A549 (cell line): ENCODE measurements around the gene LRSAM1. TPM values are rescaled to one million over a fixed set of nuclear protein-coding genes. Genes with fewer than 3 reads are reported as not detected.

Source experiments
- ATAC-seq, 2 experiments: fragments of 200-7000 bp in 1 of 2; fragments of >200 bp in 1 of 2; cut with Nextera tagmentation in 1 of 2; cut with Tn5 transposase in 1 of 2; 3 replicates each; pipeline versions ENCODE4 v1.8.0 to v1.9.1; 2018 to 2020; ENCODE audit warnings: mild to moderate bottlenecking in 1 of 2, moderate library complexity in 1 of 2
- CTCF ChIA-PET: fragments of 300-600 bp; sonication (Branson Sonifier 250); formaldehyde crosslinking; extraction: SDS; loops from one replicate; lab custom pipeline; 2021; ENCODE audit warnings: antibody characterized with exemption, inconsistent platforms; lab: Yijun Ruan, JAX
- POLR2A ChIA-PET: fragments of 350-600 bp; formaldehyde crosslinking; extraction: SDS; loops from one replicate; lab custom pipeline; 2021; ENCODE audit warnings: antibody characterized with exemption, inconsistent platforms; lab: Yijun Ruan, JAX
- DNase-seq, 2 experiments: peaks; one replicate each; pipeline versions ENCODE4 v3.0.0 to v3.0.0-alpha.2; 2011 to 2016; ENCODE audit warnings: low read depth in 1 of 2, low spot score in 1 of 2
- FAIRE-seq: peaks from 2 replicates; lab custom pipeline; 2011; peaks lifted over from hg19 to GRCh38; lab: Jason Lieb, UNC
- H3K27ac ChIP-seq, 2 experiments: fragments of >200 bp; sonication (Bioruptor Twin); formaldehyde crosslinking; 3 replicates each; pipeline ENCODE4 v1.5.1; 2016 to 2017
- H3K4me1 ChIP-seq: fragments of >200 bp; sonication (Bioruptor Twin); formaldehyde crosslinking; 3 replicates; pipeline ENCODE4 v1.6.1; 2016
- H3K4me2 ChIP-seq: fragments of >200 bp; sonication (Bioruptor Twin); formaldehyde crosslinking; 3 replicates; pipeline ENCODE4 v1.6.1; 2016
- H3K4me3 ChIP-seq: fragments of >200 bp; sonication (Bioruptor Twin); formaldehyde crosslinking; 3 replicates; pipeline ENCODE4 v1.5.1; 2016
- H3K9me3 ChIP-seq: fragments of >200 bp; sonication (Bioruptor Twin); formaldehyde crosslinking; 3 replicates; pipeline ENCODE4 v1.6.1; 2016
- BHLHE40 ChIP-seq: IDR thresholded peaks from 2 replicates; pipeline ENCODE4 v1.6.1; 2012; ENCODE audit warnings: low read depth, low read length, inconsistent platforms
- CTCF ChIP-seq: fragments of >200 bp; sonication (Bioruptor Twin); formaldehyde crosslinking; IDR thresholded peaks from 3 replicates; pipeline ENCODE4 v1.5.1; 2016
- ESRRA ChIP-seq: fragments of 150-350 bp; IDR thresholded peaks from 2 replicates; pipeline ENCODE4 v1.6.1; 2014; ENCODE audit warnings: mild to moderate bottlenecking, low read length, borderline replicate concordance
- FOSB ChIP-seq: fragments of 250-450 bp; sonication (Bioruptor Pico); IDR thresholded peaks from 2 replicates; pipeline ENCODE4 v1.5.0; 2020; ENCODE audit warnings: mild to moderate bottlenecking, moderate library complexity
- FOSL2 ChIP-seq, 2 experiments: fragments of 450-650 bp in 1 of 2; fragments of >200 bp in 1 of 2; sonication (Bioruptor Twin) in 1 of 2; formaldehyde crosslinking; IDR thresholded peaks; 2 replicates each; pipeline versions ENCODE4 v1.5.0 to v1.6.1; 2016 to 2020; ENCODE audit warnings: mild to moderate bottlenecking in 1 of 2, moderate library complexity in 1 of 2
- FOXS1 ChIP-seq: fragments of 250-450 bp; sonication (Bioruptor Pico); IDR thresholded peaks from 2 replicates; pipeline ENCODE4 v1.5.0; 2020; ENCODE audit warnings: mild to moderate bottlenecking, moderate library complexity
- HDAC2 ChIP-seq: fragments of 200-600 bp; sonication (generic); IDR thresholded peaks from 2 replicates; pipeline ENCODE4 v1.6.1; 2016
- HES2 ChIP-seq: fragments of >200 bp; sonication (Bioruptor Twin); formaldehyde crosslinking; IDR thresholded peaks from 2 replicates; pipeline ENCODE4 v1.6.1; 2016
- JUNB ChIP-seq: fragments of >200 bp; sonication (Bioruptor Twin); formaldehyde crosslinking; IDR thresholded peaks from 2 replicates; pipeline ENCODE4 v1.6.1; 2016
- KDM1A ChIP-seq: fragments of 200-600 bp; sonication (generic); IDR thresholded peaks from 2 replicates; pipeline ENCODE4 v1.6.1; 2016; ENCODE audit warnings: low read depth, mild to moderate bottlenecking
- KDM5A ChIP-seq: fragments of 200-600 bp; sonication (generic); IDR thresholded peaks from 2 replicates; pipeline ENCODE4 v1.6.1; 2016; ENCODE audit warnings: antibody characterized with exemption, mild to moderate bottlenecking
- NFE2L2 ChIP-seq: fragments of 150-350 bp; conservative IDR thresholded peaks from 2 replicates; pipeline ENCODE4 v1.6.1; 2014; ENCODE audit warnings: low read length
- PBX3 ChIP-seq: IDR thresholded peaks from 2 replicates; pipeline ENCODE4 v1.6.1; 2012
- POLR2A ChIP-seq: IDR thresholded peaks from 2 replicates; pipeline ENCODE4 v1.6.1; 2012; ENCODE audit warnings: mild to moderate bottlenecking, low read length
- POLR2AphosphoS2 ChIP-seq: conservative IDR thresholded peaks from 2 replicates; pipeline ENCODE4 v1.6.1; 2012; ENCODE audit warnings: low read length, improper control_type of control experiment, inconsistent platforms
- RARB ChIP-seq: fragments of 250-450 bp; sonication (Bioruptor Pico); IDR thresholded peaks from 2 replicates; pipeline ENCODE4 v1.8.0; 2021; ENCODE audit warnings: mild to moderate bottlenecking, moderate library complexity
- TFCP2L1 ChIP-seq: fragments of 250-450 bp; sonication (Bioruptor Pico); IDR thresholded peaks from 2 replicates; pipeline ENCODE4 v1.5.0; 2021; ENCODE audit warnings: mild to moderate bottlenecking
- USF2 ChIP-seq: fragments of 450-650 bp; IDR thresholded peaks from 2 replicates; pipeline ENCODE4 v1.6.1; 2014; ENCODE audit warnings: antibody characterized with exemption
- ZC3H11A ChIP-seq: fragments of 450-650 bp; IDR thresholded peaks from 2 replicates; pipeline ENCODE4 v1.6.1; 2014; ENCODE audit warnings: antibody characterized with exemption, mild to moderate bottlenecking
- ZFP36 ChIP-seq: fragments of 450-650 bp; IDR thresholded peaks from 2 replicates; pipeline ENCODE4 v1.6.1; 2014; ENCODE audit warnings: borderline replicate concordance; ENCODE audit not compliant: partially characterized antibody
- ZNF302 ChIP-seq: fragments of 250-450 bp; sonication (Bioruptor Pico); IDR thresholded peaks from 2 replicates; pipeline ENCODE4 v1.9.0; 2021; ENCODE audit warnings: inconsistent platforms, mild to moderate bottlenecking, moderate library complexity
- ZSCAN20 ChIP-seq: fragments of 250-450 bp; sonication (Bioruptor Pico); IDR thresholded peaks from 2 replicates; pipeline ENCODE4 v1.8.0; 2022; ENCODE audit warnings: mild to moderate bottlenecking, moderate library complexity
- WGBS: methylation state at CpG from one replicate; pipeline ENCODE4 v1.1.6; 2017; ENCODE audit errors: missing lambda C conversion rate; 5-methylcytosine and 5-hydroxymethylcytosine counted together
- polyA plus RNA-seq, 4 experiments: library from polyadenylated mRNA; depleted of rRNA in 3 of 4; stranded (reverse); fragments of >200 nt; fragmentation: RNase III in 1 of 4; extraction: RNeasy Plus Mini Kit Qiagen cat#74134 plus additional on column Dnase treatment in 1 of 4; gene quantifications; 2 replicates in 3 of 4; 3 replicates in 1 of 4; pipeline ENCODE4 v1.2.3, GENCODE V29; 2011 to 2017

Gene LRSAM1
- polyA plus RNA-seq, 2 of the 4 experiments (the other 2 are of a cell fraction) = 5.1 to 10.0 TPM

- Histone ChIP-seq H3K4me3 (no peak overlapping the region), H3K27ac (no peak overlapping the region), H3K4me1 (no peaks in the 10 kb centered on the region), H3K9me3 (no peaks in the 10 kb centered on the region)
- CTCF ChIA-PET = interaction anchor here (1.1 to 36.3 kb wide), 4 partner anchors 9 to 89 kb away, joined by 3 to 821 read pairs (median 38); no protein-coding TSS in a partner anchor
- POLR2A ChIA-PET = no interaction called here
- FAIRE-seq (no peak), ATAC-seq (peak in 1 of 2 experiments; percentile 3; a peak in 1 of 6 replicates), DNase-seq (no peak)
- 79% methylated on average over 8 of the region's 14 CpGs for WGBS
- TF ChIP-seq TFCP2L1 (CRISPR knock-in tag) (no peak), POLR2A (no peak), KDM1A (no peak), PBX3 (no peak), ESRRA (no peak), HES2 (no peak), USF2 (no peak), FOSB (CRISPR knock-in tag) (no peak), ZNF302 (CRISPR knock-in tag) (no peak), ZFP36 (no peak), FOSL2 (IDR thresholded peaks at IDR 0.05) (no peak), FOSL2 (CRISPR knock-in tag; IDR thresholded peaks at IDR 0.05) (no peak)
- TF ChIP-seq, all 56 proteins: peak for 0
- no peak overlapping the region for H3K4me2 ChIP-seq
These were observed 44.7 kb downstream of the LRSAM1 start for GRCh38 chr9:127495884-127496555.

GRCh38 chr9:127496974-127497373, 45.7 kb downstream of the LRSAM1 start:
- no peak for ATAC-seq
- Histone ChIP-seq H3K4me3 (no peak overlapping the region), H3K27ac (no peak overlapping the region), H3K4me1 (no peaks in the 10 kb centered on the region), H3K9me3 (no peaks in the 10 kb centered on the region), H3K4me2 (no peak overlapping the region)
- TF ChIP-seq POLR2AphosphoS2 = no peak
- no peak for TF ChIP-seq RARB
- TF ChIP-seq KDM1A = no peak
- TF ChIP-seq ZSCAN20 (CRISPR knock-in tag) = no peak
- TF ChIP-seq BHLHE40 = no peak
- TF ChIP-seq CTCF = no peak
- TF ChIP-seq HDAC2 = no peak
- no peak for TF ChIP-seq NFE2L2
- no peak for TF ChIP-seq PBX3
- TF ChIP-seq KDM5A = no peak
- TF ChIP-seq ESRRA = no peak
- TF ChIP-seq FOXS1 (CRISPR knock-in tag) = no peak
- TF ChIP-seq ZC3H11A = no peak
- TF ChIP-seq JUNB = no peak
- DNase-seq = no peak
- POLR2A ChIA-PET = no interaction called here
- CTCF ChIA-PET = interaction anchor here (1.0 to 36.3 kb wide), 4 partner anchors 8 to 88 kb away, joined by 3 to 821 read pairs (median 6); no protein-coding TSS in a partner anchor
- no peak for FAIRE-seq
- WGBS = 97% methylated on average over 12 of the region's 12 CpGs
